ENCODE measurements around the gene GPNMB.
A peak's percentile ranks its signal among the peaks of the same experiment; 100 is the strongest.
"Not testable (repeated sequence)": the region's sequence is repeated elsewhere in the genome, so short reads cannot be mapped to it uniquely, and the experiment has no call there.

Gene GPNMB

GRCh38 chr7:23246555-23246954 is at the start of gene GPNMB:
Gene GPNMB (plus strand): TSS chr7:23246775. CDS start chr7:23246858, 83 bp downstream.
- H2AFZ ChIP-seq, result peak within 1 kb of the TSS; percentile 38

GRCh38 chr7:23197745-23198144 is 48.8 kb upstream of the GPNMB start:
- H2AFZ ChIP-seq; H3K9me3 ChIP-seq (ENCODE audit: control insufficient read depth, low read length); H3K36me3 ChIP-seq (ENCODE audit: control insufficient read depth, insufficient read depth, low read length); H3K9ac ChIP-seq; H3K4me1 ChIP-seq; H3K4me2 ChIP-seq (ENCODE audit: low read length); H3K4me3 ChIP-seq (ENCODE audit: low read depth, low read length); H3K79me2 ChIP-seq; H3K27me3 ChIP-seq (ENCODE audit: control insufficient read depth, insufficient read depth, low read length); H3K27ac ChIP-seq: not testable (repeated sequence)

More at GRCh38 chr7:23246555-23246954, at the start of gene GPNMB:
- TF ChIP-seq, protein P1, sequence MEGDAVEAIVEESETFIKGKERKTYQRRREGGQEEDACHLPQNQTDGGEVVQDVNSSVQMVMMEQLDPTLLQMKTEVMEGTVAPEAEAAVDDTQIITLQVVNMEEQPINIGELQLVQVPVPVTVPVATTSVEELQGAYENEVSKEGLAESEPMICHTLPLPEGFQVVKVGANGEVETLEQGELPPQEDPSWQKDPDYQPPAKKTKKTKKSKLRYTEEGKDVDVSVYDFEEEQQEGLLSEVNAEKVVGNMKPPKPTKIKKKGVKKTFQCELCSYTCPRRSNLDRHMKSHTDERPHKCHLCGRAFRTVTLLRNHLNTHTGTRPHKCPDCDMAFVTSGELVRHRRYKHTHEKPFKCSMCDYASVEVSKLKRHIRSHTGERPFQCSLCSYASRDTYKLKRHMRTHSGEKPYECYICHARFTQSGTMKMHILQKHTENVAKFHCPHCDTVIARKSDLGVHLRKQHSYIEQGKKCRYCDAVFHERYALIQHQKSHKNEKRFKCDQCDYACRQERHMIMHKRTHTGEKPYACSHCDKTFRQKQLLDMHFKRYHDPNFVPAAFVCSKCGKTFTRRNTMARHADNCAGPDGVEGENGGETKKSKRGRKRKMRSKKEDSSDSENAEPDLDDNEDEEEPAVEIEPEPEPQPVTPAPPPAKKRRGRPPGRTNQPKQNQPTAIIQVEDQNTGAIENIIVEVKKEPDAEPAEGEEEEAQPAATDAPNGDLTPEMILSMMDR (IDR thresholded peaks at IDR 0.05), result no peak
- no peaks in the 10 kb centered on the region for H3K36me3 ChIP-seq (ENCODE audit: control insufficient read depth, insufficient read depth, low read length)
- H3K9ac ChIP-seq, result no peak within 1 kb of the TSS
- peaks cover 3% of the 10 kb centered on the region for H3K27me3 ChIP-seq (ENCODE audit: control insufficient read depth, insufficient read depth, low read length)
- peak within 1 kb of the TSS; percentile 9 for H3K4me2 ChIP-seq (ENCODE audit: low read length)
- no peaks in the 10 kb centered on the region for H3K9me3 ChIP-seq (ENCODE audit: control insufficient read depth, low read length)
- no peak within 1 kb of the TSS for H3K4me3 ChIP-seq (ENCODE audit: low read depth, low read length)
- no peaks in the 10 kb centered on the region for H3K79me2 ChIP-seq
- no peak within 1 kb of the TSS for H3K27ac ChIP-seq
- H3K4me1 ChIP-seq, result no peaks in the 10 kb centered on the region

- Histone ChIP-seq H3K9me3 (ENCODE audit: control insufficient read depth, low read length) (no peaks in the 10 kb centered on the region), H3K27me3 (ENCODE audit: control insufficient read depth, insufficient read depth, low read length) (no peaks in the 10 kb centered on the region), H2AFZ (no peak overlapping the region), H3K36me3 (ENCODE audit: control insufficient read depth, insufficient read depth, low read length) (no peaks in the 10 kb centered on the region), H3K27ac (no peak overlapping the region), H3K4me2 (ENCODE audit: low read length) (no peak overlapping the region), H3K4me3 (ENCODE audit: low read depth, low read length) (no peak overlapping the region), H3K79me2 (no peaks in the 10 kb centered on the region), H3K9ac (no peak overlapping the region), H3K4me1 (no peaks in the 10 kb centered on the region)
- TF ChIP-seq, protein P1 (IDR thresholded peaks at IDR 0.05), result no peak
Measured at GRCh38 chr7:23200331-23200730, 46.2 kb upstream of the GPNMB start.

DNA sequence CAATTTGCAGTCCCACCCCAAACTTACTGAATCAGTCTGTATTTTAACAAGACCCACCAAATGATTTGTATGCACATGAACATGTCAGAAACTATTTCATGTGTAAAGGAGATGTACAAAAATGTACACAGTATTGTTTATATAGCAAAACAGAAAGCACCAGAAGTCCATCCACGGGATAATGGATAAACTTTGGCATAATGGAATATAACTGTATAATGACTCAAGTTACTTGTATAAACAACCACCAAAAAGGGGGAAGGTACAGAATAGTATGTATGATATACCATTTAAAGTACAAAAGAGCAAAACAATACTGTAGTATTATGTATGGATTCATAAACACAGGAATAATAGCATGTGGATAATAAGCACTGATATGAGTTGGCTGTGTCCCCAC is 42.3 kb upstream of the GPNMB start:
- Histone ChIP-seq H3K27me3 (ENCODE audit: control insufficient read depth, insufficient read depth, low read length) (no peaks in the 10 kb centered on the region), H3K4me2 (ENCODE audit: low read length) (no peak overlapping the region), H2AFZ (no peak overlapping the region), H3K9ac (no peak overlapping the region), H3K9me3 (ENCODE audit: control insufficient read depth, low read length) (no peaks in the 10 kb centered on the region), H3K79me2 (no peaks in the 10 kb centered on the region), H3K27ac (no peak overlapping the region), H3K4me1 (no peaks in the 10 kb centered on the region), H3K4me3 (ENCODE audit: low read depth, low read length) (no peak overlapping the region), H3K36me3 (ENCODE audit: control insufficient read depth, insufficient read depth, low read length) (no peaks in the 10 kb centered on the region)
- TF ChIP-seq, protein P1 (IDR thresholded peaks at IDR 0.05), result no peak

DNA sequence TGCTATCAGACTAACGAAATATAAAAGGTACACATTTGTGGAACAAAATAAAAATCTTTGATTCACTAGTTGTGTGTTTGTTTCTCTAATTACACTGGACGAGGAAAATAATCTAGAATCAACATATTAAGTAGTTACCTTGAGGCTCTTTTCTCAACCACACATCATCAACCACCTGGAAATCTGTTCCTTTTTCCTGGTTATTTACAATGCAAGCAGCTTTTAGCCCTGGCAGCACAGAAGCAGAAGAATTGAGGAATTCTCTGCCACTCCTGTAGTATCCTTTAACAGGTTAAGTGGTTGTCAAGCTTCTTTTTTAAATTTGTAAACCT is 41.0 kb upstream of the GPNMB start:
- H3K4me1 ChIP-seq, result no peaks in the 10 kb centered on the region
- TF ChIP-seq, protein P1 (IDR thresholded peaks at IDR 0.05), result no peak
- H3K9ac ChIP-seq, result no peak overlapping the region
- no peak overlapping the region for H3K27ac ChIP-seq
- H3K27me3 ChIP-seq (ENCODE audit: control insufficient read depth, insufficient read depth, low read length), result no peaks in the 10 kb centered on the region
- H3K9me3 ChIP-seq (ENCODE audit: control insufficient read depth, low read length), result no peaks in the 10 kb centered on the region
- no peak overlapping the region for H3K4me2 ChIP-seq (ENCODE audit: low read length)
- no peaks in the 10 kb centered on the region for H3K79me2 ChIP-seq
- H3K4me3 ChIP-seq (ENCODE audit: low read depth, low read length), result no peak overlapping the region
- H2AFZ ChIP-seq, result no peak overlapping the region
- H3K36me3 ChIP-seq (ENCODE audit: control insufficient read depth, insufficient read depth, low read length), result no peaks in the 10 kb centered on the region

Data from parathyroid adenoma (tissue), 2 donors.